GM12873 (cell line): ENCODE data around the gene FKBP8.

ENCODE experiments used
- CTCF ChIP-seq: IDR thresholded peaks from 2 replicates; pipeline ENCODE4 v1.5.1; 2012; ENCODE audit warnings: low read depth, mild to moderate bottlenecking, moderate library complexity, low read length, control low read depth; ENCODE audit not compliant: insufficient read depth; ENCODE audit errors: missing control alignments

FKBP8 gene

DNA sequence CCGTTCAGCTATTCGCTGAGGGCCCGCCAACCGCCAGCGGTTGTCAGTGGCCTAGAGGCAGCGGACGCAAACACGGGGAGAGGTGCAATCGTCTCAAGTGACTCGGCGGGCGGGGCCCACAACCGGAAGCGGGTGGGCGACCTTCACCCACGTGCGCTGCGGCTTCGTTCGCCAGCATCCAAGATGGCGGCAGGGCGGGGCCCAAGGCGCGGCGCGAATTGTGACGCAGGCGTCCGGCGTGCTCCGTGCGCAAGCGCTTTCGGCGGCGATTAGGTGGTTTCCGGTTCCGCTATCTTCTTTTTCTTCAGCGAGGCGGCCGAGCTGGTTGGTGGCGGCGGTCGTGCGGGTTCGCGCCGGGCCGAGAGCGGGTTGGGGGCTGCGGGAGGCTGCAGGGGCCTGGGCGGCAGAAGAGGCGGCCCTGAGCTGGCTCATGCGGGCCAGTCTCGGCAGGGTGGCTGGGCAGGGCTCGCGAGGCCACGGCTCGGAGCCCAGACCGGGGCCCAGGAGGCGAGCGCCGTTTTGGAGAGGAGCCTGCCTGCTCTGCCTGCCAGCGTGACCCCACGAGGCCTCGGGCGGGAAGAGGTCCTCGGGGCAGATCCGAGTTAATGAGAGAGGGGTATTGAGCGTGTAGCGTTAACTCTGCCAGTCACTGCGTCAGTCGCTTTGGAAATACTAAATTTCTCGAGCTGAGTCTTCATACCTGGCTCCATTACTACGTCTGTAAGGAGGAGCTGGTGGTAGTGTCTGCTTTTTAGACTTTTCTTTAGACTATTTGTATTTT lies 28.4 kb upstream of the FKBP8 start, which contains the start of gene UBA52:
Gene UBA52, plus strand, starts transcription at position 294 of the 781 bp plus-strand sequence. CDS start 1,444 bp downstream, outside the sequence.
- TF ChIP-seq CTCF, result peak; percentile 1

DNA sequence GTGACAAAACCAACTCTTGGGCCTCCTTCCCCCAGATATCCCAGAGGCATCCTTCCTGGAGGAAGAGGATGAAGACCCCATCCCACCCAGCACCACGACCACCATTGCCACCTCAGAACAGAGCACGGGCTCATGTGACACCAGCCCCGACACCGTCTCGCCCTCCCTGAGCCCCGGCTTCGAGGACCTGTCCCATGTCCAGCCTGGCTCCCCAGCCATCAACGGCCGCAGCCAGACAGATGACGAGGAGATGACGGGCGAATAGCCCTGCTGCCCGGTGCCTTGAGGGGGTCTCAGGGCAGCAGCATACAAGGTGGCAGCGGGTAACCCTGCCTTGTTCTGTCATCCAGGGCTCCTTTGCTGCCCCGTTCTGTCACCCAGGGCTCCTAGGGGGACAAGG lies 25.0 kb upstream of the FKBP8 start:
- no peak for TF ChIP-seq CTCF

DNA sequence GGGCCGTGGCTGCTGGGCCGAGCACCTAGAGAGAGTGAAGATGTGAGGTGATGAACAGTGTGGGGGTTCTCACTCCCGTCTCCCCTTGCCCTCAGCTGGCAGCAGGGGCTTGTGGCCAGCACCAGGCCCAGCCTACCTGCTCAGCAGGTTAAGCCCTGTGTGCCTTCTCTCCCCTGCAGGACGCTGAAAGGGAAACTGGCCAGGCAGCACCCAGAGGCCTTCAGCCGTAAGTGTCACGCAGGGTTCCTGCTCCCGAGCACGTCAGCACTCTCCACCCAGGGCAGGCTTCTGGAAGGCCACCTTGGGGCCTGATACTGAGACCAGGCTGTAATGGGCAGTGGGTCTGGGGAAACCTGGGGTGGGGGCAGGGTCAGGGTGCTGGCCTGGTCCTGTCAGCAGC lies 23.6 kb upstream of the FKBP8 start:
- TF ChIP-seq CTCF, result no peak

GRCh38 chr19:18562086-18562485 lies 18.7 kb upstream of the FKBP8 start:
- no peak for TF ChIP-seq CTCF

DNA sequence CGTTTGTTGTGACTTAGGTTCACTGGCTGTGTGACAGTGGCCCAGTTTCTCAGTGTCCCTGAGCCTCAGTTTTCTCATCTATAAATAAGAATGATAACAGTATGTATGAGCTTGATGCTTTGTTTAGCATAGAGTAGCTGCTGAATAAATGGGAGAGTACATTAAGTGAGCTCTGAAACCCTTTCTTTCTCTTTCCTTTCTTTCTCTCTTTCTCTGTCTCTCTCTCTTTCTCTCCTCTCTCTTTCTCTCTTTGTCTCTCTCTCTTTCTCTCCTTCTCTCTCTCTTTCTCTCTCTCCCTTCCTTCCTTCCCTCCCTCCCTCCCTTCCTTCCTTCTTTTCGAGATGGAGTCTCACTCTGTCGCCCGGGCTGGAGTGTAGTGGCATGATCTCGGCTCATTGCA lies 16.3 kb upstream of the FKBP8 start:
- TF ChIP-seq CTCF, result no peak

DNA sequence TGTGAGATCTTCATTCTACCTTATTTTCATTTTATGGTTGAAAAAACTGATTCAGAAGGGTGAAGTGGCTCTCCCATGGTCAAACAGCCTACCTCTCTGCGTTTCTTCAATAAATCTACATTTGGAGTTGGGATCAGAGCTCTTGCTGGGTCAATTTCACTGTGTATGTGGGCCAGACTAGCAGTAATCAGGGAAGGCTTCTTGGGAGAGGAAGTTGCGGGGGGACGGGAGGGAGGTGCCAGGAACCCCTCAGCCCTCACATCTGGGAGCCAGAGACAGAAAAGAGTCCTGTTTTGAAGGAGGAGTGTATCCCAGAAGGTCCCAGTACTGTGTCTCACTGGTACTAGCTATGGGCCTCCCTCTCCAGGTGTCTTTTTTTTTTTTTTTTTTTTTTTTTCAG lies 15.2 kb upstream of the FKBP8 start:
- no peak for TF ChIP-seq CTCF

DNA sequence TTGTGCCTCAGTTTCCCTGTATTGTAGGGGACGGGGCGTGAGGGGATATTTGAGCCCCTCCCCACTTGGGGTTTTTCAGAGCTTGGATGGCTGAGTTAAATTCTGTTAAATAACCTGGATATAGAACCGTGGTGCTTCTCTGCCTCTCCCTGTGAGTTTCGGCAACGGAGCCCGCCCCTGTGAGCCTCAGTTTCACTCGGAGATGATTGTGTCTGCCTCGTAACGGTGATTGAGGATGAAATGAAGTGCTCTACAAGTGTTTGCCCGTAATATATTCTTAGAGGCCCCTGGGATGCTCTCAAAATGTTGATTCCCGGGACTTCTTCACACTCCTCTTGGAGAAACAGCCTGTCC lies 14.8 kb upstream of the FKBP8 start:
- no peak for TF ChIP-seq CTCF
